Astrocyte (in vitro differentiated cells and primary cell): ENCODE measurements around the gene ELMO1. TPM values are rescaled to one million over a fixed set of nuclear protein-coding genes. Genes with fewer than 3 reads are reported as not detected.
A peak's percentile ranks its signal among the peaks of the same experiment; 100 is the strongest.

Experiments
- DNase-seq: peaks from one replicate; pipeline ENCODE4 v3.0.0-alpha.2; 2010; ENCODE audit warnings: low read depth
- FAIRE-seq: peaks from 2 replicates; lab custom pipeline; 2011; peaks lifted over from hg19 to GRCh38; lab: Jason Lieb, UNC
- H2AFZ ChIP-seq: 2 replicates; pipeline ENCODE4 v1.6.0; 2012; ENCODE audit warnings: low read depth, low read length, inconsistent platforms
- H3K27ac ChIP-seq: 2 replicates; pipeline ENCODE4 v1.5.1; 2011; ENCODE audit warnings: low read depth, low read length, inconsistent platforms
- H3K27me3 ChIP-seq: 2 replicates; pipeline ENCODE4 v1.6.0; 2011; ENCODE audit warnings: low read length, inconsistent platforms; ENCODE audit not compliant: insufficient read depth
- H3K36me3 ChIP-seq: 2 replicates; pipeline ENCODE4 v1.5.1; 2011; ENCODE audit warnings: low read length, inconsistent platforms; ENCODE audit not compliant: insufficient read depth
- H3K4me1 ChIP-seq: 2 replicates; pipeline ENCODE4 v1.5.1; 2011; ENCODE audit warnings: low read length, inconsistent platforms; ENCODE audit not compliant: insufficient read depth
- H3K4me2 ChIP-seq: 2 replicates; pipeline ENCODE4 v1.6.0; 2012; ENCODE audit warnings: low read length, inconsistent platforms
- H3K4me3 ChIP-seq: 2 replicates; pipeline ENCODE4 v1.5.1; 2011; ENCODE audit warnings: low read depth, mild to moderate bottlenecking, low read length, inconsistent platforms; ENCODE audit not compliant: insufficient read depth
- H3K79me2 ChIP-seq: 2 replicates; pipeline ENCODE4 v1.6.0; 2012; ENCODE audit warnings: mild to moderate bottlenecking, low read length, inconsistent platforms; ENCODE audit not compliant: insufficient read depth
- H3K9ac ChIP-seq: 2 replicates; pipeline ENCODE4 v1.6.0; 2012; ENCODE audit warnings: mild to moderate bottlenecking, low read length, inconsistent platforms
- H3K9me3 ChIP-seq: 2 replicates; pipeline ENCODE4 v1.5.1; 2012; ENCODE audit warnings: low read depth, mild to moderate bottlenecking, low read length, inconsistent platforms; ENCODE audit not compliant: insufficient read depth
- H4K20me1 ChIP-seq: 2 replicates; pipeline ENCODE4 v1.6.0; 2012; ENCODE audit warnings: low read length, inconsistent platforms; ENCODE audit not compliant: insufficient read depth
- H3K27ac Mint-ChIP-seq: one replicate; pipeline ENCODE4 v1.8.0; 2021; ENCODE audit warnings: mild to moderate bottlenecking, mixed read lengths; ENCODE audit not compliant: unreplicated experiment
- H3K27me3 Mint-ChIP-seq: one replicate; pipeline ENCODE4 v1.8.0; 2021; ENCODE audit warnings: low read depth, mixed read lengths; ENCODE audit not compliant: unreplicated experiment
- H3K36me3 Mint-ChIP-seq: one replicate; pipeline ENCODE4 v1.8.0; 2021; ENCODE audit warnings: low read depth, mixed read lengths; ENCODE audit not compliant: unreplicated experiment
- H3K4me1 Mint-ChIP-seq: one replicate; pipeline ENCODE4 v1.8.0; 2021; ENCODE audit warnings: low read depth, mixed read lengths; ENCODE audit not compliant: unreplicated experiment
- H3K4me3 Mint-ChIP-seq: one replicate; pipeline ENCODE4 v1.8.0; 2021; ENCODE audit warnings: mild to moderate bottlenecking, moderate library complexity, mixed read lengths; ENCODE audit not compliant: unreplicated experiment
- H3K9me3 Mint-ChIP-seq: one replicate; pipeline ENCODE4 v1.8.0; 2021; ENCODE audit warnings: mild to moderate bottlenecking, mixed read lengths; ENCODE audit not compliant: unreplicated experiment
- EZH2 ChIP-seq: IDR thresholded peaks from 2 replicates; pipeline ENCODE4 v1.6.1; 2012; ENCODE audit warnings: mild to moderate bottlenecking, low read length, inconsistent platforms; ENCODE audit not compliant: insufficient read depth
- total RNA-seq: library from RNA; stranded (reverse); gene quantifications from 2 replicates; pipeline ENCODE4 v1.2.1, GENCODE V29; 2021
- TF ChIP-seq, protein P1 (sequence below): IDR thresholded peaks from 2 replicates; pipeline ENCODE4 v1.5.1; 2011; ENCODE audit warnings: low read depth, mild to moderate bottlenecking, inconsistent platforms, low read length, moderate library complexity; ENCODE audit not compliant: insufficient read depth

ELMO1 gene
- total RNA-seq, 1 donor from 2014 or later = 20.4 TPM

DNA sequence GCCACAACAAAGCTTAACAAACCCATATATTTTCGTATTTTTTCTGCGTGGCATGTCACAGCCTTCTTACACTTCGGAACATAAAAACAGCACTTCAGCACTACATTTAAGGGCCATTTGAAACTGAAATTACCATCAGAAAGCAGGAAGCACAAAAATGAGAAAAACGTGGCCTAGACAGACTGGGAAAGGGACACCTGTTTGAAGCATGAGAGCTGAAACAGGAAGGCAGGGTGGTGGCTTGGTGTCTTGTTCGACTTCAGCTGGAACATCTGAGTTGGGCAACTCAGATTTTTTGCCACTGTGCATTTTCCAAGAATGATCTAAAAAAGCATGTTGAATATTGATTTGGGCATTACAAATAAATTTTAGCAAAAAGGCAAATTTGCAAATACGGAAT, 243.2 kb downstream of the ELMO1 start:
- no peak for FAIRE-seq
- no peak overlapping the region for H2AFZ ChIP-seq
- H3K4me1 Mint-ChIP-seq = peaks cover 4% of the 10 kb centered on the region

DNA sequence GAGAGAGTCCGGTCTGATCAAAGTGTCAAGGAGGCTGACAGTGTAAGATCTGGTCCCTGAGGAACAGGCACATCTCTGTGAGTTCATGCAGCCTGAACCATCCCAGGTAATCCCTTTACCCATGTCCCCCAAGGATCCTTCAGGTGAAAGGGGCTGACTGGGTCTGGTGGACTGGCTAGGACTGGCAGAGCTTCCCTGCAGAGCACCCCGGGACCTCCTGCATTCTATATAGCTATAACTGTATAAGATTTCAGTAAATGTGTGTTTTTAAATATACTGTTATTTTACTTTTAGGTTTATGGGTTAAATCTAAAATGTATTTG, 246.8 kb downstream of the ELMO1 start:
- Histone ChIP-seq H3K79me2 (no peaks in the 10 kb centered on the region), H3K9me3 (no peaks in the 10 kb centered on the region), H3K36me3 (no peaks in the 10 kb centered on the region), H3K27ac (no peak overlapping the region), H3K27me3 (no peaks in the 10 kb centered on the region), H2AFZ (no peak overlapping the region), H3K4me3 (no peak overlapping the region), H3K4me2 (no peak overlapping the region), H3K9ac (no peak overlapping the region), H3K4me1 (peaks cover 4% of the 10 kb centered on the region), H4K20me1 (no peaks in the 10 kb centered on the region)
- DNase-seq (no peak), FAIRE-seq (no peak)
- peaks cover 11% of the 10 kb centered on the region for H3K36me3 Mint-ChIP-seq
- TF ChIP-seq, protein P1, sequence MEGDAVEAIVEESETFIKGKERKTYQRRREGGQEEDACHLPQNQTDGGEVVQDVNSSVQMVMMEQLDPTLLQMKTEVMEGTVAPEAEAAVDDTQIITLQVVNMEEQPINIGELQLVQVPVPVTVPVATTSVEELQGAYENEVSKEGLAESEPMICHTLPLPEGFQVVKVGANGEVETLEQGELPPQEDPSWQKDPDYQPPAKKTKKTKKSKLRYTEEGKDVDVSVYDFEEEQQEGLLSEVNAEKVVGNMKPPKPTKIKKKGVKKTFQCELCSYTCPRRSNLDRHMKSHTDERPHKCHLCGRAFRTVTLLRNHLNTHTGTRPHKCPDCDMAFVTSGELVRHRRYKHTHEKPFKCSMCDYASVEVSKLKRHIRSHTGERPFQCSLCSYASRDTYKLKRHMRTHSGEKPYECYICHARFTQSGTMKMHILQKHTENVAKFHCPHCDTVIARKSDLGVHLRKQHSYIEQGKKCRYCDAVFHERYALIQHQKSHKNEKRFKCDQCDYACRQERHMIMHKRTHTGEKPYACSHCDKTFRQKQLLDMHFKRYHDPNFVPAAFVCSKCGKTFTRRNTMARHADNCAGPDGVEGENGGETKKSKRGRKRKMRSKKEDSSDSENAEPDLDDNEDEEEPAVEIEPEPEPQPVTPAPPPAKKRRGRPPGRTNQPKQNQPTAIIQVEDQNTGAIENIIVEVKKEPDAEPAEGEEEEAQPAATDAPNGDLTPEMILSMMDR = no peak
- TF ChIP-seq EZH2 = no peak
- peaks cover 1% of the 10 kb centered on the region for H3K9me3 Mint-ChIP-seq
- no peak overlapping the region for H3K4me3 Mint-ChIP-seq
- no peak overlapping the region for H3K27ac Mint-ChIP-seq
- H3K4me1 Mint-ChIP-seq = no peaks in the 10 kb centered on the region
- no peaks in the 10 kb centered on the region for H3K27me3 Mint-ChIP-seq

More for the DNA sequence above, 243.2 kb downstream of the ELMO1 start:
- Mint-ChIP-seq H3K4me3 (no peak overlapping the region), H3K27ac (no peak overlapping the region), H3K36me3 (peaks cover 11% of the 10 kb centered on the region), H3K27me3 (no peaks in the 10 kb centered on the region), H3K9me3 (peaks cover 1% of the 10 kb centered on the region)
- Histone ChIP-seq H4K20me1 (no peaks in the 10 kb centered on the region), H3K79me2 (no peaks in the 10 kb centered on the region), H3K27me3 (no peaks in the 10 kb centered on the region), H3K4me2 (no peak overlapping the region), H3K4me3 (no peak overlapping the region), H3K27ac (no peak overlapping the region), H3K36me3 (no peaks in the 10 kb centered on the region), H3K9ac (no peak overlapping the region), H3K4me1 (peaks cover 4% of the 10 kb centered on the region), H3K9me3 (no peaks in the 10 kb centered on the region)
- TF ChIP-seq EZH2 = no peak
- TF ChIP-seq, protein P1 = no peak
- DNase-seq = no peak

DNA sequence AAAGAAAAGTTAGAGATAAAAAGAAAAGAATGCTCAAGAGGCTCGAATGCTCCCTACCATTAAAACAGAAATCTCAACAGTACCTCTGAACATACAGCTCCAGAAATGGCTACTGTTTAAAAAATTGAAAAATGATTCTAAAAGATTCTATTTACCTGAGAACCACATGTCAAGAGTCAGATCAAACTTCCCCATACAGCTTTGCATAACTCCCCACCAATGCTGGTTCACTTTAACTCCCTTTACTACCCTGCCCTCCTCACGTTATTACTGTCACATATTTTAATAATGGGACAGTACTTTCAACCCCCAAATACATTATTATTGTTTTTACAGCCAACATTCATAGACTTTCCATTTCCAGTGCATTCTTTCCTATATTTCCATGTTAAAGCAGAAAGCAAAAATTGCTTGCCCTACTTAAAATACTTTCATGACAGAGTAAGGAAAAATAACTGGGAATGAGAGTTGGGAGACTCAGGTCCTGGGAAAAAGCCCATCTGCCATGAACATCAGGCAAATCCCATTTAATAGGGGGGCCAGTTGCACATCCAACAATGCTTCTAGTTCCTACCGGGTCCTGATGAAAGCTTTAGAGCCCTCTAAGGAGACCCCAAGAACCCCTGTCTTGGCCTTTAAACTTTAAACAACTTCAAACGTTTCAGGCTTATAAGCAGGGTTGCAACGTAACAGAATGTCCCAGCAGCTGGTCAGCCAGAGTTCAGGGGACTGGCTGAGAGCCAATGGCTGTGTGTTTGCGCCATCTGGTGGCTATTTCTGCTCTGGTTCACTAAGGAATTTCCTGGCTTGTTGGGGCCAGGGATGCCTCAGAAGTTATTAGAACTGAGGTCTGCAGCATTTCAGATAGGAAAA, 247.4 kb downstream of the ELMO1 start:
- Histone ChIP-seq H3K9ac (no peak overlapping the region), H3K36me3 (no peaks in the 10 kb centered on the region), H2AFZ (peak overlapping the region; percentile 64), H3K4me3 (no peak overlapping the region), H3K4me2 (no peak overlapping the region), H3K4me1 (peaks cover 4% of the 10 kb centered on the region), H3K27ac (no peak overlapping the region), H3K9me3 (no peaks in the 10 kb centered on the region), H4K20me1 (no peaks in the 10 kb centered on the region), H3K79me2 (no peaks in the 10 kb centered on the region), H3K27me3 (no peaks in the 10 kb centered on the region)
- Mint-ChIP-seq H3K27me3 (no peaks in the 10 kb centered on the region), H3K4me3 (no peak overlapping the region), H3K9me3 (peaks cover 1% of the 10 kb centered on the region), H3K27ac (no peak overlapping the region), H3K36me3 (peaks cover 11% of the 10 kb centered on the region), H3K4me1 (no peaks in the 10 kb centered on the region)
- FAIRE-seq = no peak
- TF ChIP-seq, protein P1 = peak; percentile 93
- TF ChIP-seq EZH2 = no peak
- peak; percentile 49 for DNase-seq
